ENCODE results near the gene WASF2.

The WASF2 gene

DNA sequence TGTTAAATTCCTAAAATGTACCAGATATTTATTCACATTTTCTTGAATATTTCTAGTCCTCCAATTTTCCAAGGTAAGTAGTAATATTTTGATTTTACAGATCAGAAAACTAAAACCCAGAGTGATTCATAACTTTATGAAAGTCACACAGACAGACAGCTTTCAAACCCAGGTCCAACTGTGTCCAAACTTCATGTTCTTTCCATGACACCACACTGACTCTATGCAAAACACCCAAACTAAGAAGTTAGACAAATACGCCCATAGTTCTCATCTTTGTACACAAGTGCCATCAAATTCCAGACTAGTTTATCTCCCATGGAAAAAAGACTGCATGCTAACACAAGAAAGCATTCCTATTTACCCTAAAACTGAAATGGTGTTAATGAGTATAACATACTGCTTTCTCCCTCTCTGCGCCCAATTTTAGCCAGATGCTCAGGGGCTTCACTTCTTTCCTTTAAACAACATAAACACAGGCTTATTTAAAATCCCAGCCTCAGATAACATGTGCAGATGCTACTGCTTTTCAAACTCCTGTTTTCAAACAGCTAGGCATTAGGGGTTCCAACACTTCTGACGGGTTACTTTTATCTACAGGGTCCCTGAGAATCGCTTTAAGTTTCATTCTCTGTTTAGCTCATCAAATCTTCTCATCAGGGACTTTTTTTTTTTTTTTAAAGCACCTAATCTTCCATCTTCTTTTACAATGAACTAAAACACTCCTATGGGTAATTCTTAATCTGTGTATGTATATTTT, 44.6 kb downstream of the WASF2 start:
- no peak for TF ChIP-seq CEBPB (IDR thresholded peaks at IDR 0.05)

DNA sequence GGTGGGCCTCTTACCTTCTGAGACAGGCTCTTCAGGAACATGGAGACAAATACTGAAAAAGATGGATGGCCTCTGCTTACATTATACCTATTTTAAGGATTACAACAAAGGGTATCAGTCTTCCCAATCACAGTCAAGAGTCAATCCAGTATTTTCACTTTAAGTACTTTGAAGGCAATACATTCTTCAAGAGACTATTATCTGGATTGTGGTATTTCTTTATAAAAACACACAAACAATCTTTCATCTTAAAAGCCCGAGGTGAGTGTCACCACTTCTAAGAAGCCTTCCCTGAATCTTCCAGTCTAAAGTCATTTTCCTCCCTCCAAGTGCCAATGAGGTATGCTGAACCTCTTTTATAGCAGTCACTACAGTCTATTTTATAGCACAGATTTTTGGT, 45.3 kb downstream of the WASF2 start:
- TF ChIP-seq FOXM1 (IDR thresholded peaks at IDR 0.05; ENCODE audit: borderline replicate concordance, low read depth) (no peak), TAF1 (IDR thresholded peaks at IDR 0.05; ENCODE audit: low read depth) (no peak), RAD21 (IDR thresholded peaks at IDR 0.05; ENCODE audit: low read depth) (no peak), TCF12 (IDR thresholded peaks at IDR 0.05; ENCODE audit: low read depth) (no peak), ZBTB7A (IDR thresholded peaks at IDR 0.05; ENCODE audit: low read depth) (no peak), YY1 (IDR thresholded peaks at IDR 0.05; ENCODE audit: low read depth) (no peak), TEAD4 (IDR thresholded peaks at IDR 0.05) (no peak), CEBPB (IDR thresholded peaks at IDR 0.05) (no peak), EGR1 (IDR thresholded peaks at IDR 0.05) (no peak), CREB1 (IDR thresholded peaks at IDR 0.05; ENCODE audit: low read depth) (no peak), NFIC (IDR thresholded peaks at IDR 0.05) (no peak)
- TF ChIP-seq, protein P1, sequence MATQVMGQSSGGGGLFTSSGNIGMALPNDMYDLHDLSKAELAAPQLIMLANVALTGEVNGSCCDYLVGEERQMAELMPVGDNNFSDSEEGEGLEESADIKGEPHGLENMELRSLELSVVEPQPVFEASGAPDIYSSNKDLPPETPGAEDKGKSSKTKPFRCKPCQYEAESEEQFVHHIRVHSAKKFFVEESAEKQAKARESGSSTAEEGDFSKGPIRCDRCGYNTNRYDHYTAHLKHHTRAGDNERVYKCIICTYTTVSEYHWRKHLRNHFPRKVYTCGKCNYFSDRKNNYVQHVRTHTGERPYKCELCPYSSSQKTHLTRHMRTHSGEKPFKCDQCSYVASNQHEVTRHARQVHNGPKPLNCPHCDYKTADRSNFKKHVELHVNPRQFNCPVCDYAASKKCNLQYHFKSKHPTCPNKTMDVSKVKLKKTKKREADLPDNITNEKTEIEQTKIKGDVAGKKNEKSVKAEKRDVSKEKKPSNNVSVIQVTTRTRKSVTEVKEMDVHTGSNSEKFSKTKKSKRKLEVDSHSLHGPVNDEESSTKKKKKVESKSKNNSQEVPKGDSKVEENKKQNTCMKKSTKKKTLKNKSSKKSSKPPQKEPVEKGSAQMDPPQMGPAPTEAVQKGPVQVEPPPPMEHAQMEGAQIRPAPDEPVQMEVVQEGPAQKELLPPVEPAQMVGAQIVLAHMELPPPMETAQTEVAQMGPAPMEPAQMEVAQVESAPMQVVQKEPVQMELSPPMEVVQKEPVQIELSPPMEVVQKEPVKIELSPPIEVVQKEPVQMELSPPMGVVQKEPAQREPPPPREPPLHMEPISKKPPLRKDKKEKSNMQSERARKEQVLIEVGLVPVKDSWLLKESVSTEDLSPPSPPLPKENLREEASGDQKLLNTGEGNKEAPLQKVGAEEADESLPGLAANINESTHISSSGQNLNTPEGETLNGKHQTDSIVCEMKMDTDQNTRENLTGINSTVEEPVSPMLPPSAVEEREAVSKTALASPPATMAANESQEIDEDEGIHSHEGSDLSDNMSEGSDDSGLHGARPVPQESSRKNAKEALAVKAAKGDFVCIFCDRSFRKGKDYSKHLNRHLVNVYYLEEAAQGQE (IDR thresholded peaks at IDR 0.05; ENCODE audit: low read depth) = no peak
- TF ChIP-seq, protein P2, sequence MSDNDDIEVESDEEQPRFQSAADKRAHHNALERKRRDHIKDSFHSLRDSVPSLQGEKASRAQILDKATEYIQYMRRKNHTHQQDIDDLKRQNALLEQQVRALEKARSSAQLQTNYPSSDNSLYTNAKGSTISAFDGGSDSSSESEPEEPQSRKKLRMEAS (IDR thresholded peaks at IDR 0.05) = no peak

DNA sequence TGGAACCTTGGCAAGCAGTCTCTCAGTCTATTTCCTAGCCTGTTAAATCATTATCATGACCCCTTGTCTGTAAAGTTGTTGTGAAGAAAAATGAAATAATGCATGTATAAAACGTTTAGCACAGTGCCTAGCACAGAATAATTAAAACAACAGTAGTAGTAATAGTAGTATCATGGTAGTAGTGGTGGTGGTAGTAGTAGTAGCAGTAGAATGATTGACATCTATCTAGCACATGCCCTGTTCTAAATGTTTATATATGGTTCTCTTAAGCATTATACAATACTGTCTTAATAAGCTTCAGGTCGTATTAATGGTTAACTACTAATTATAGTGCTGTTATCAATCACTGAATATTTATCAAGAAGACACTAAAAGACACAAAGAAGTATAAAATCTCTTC, 50.8 kb downstream of the WASF2 start:
- no peak for TF ChIP-seq CREB1 (IDR thresholded peaks at IDR 0.05; ENCODE audit: low read depth)
- no peak for TF ChIP-seq TAF1 (IDR thresholded peaks at IDR 0.05; ENCODE audit: low read depth)
- TF ChIP-seq, protein P3, sequence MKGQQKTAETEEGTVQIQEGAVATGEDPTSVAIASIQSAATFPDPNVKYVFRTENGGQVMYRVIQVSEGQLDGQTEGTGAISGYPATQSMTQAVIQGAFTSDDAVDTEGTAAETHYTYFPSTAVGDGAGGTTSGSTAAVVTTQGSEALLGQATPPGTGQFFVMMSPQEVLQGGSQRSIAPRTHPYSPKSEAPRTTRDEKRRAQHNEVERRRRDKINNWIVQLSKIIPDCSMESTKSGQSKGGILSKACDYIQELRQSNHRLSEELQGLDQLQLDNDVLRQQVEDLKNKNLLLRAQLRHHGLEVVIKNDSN (IDR thresholded peaks at IDR 0.05) = no peak
- no peak for TF ChIP-seq ZBTB7A (IDR thresholded peaks at IDR 0.05; ENCODE audit: low read depth)
- TF ChIP-seq TCF12 (IDR thresholded peaks at IDR 0.05; ENCODE audit: low read depth) = no peak
- no peak for TF ChIP-seq EP300 (IDR thresholded peaks at IDR 0.05; ENCODE audit: borderline replicate concordance)
- no peak for TF ChIP-seq YY1 (IDR thresholded peaks at IDR 0.05; ENCODE audit: low read depth)
- no peak for TF ChIP-seq CEBPB (IDR thresholded peaks at IDR 0.05)
- TF ChIP-seq, protein P2 (IDR thresholded peaks at IDR 0.05) = no peak
- TF ChIP-seq EGR1 (IDR thresholded peaks at IDR 0.05) = no peak
- no peak for TF ChIP-seq TEAD4 (IDR thresholded peaks at IDR 0.05)
- TF ChIP-seq FOXM1 (IDR thresholded peaks at IDR 0.05; ENCODE audit: borderline replicate concordance, low read depth) = no peak
- TF ChIP-seq, protein P1 (IDR thresholded peaks at IDR 0.05; ENCODE audit: low read depth) = no peak
- TF ChIP-seq RAD21 (IDR thresholded peaks at IDR 0.05; ENCODE audit: low read depth) = no peak
- TF ChIP-seq NFIC (IDR thresholded peaks at IDR 0.05) = no peak

DNA sequence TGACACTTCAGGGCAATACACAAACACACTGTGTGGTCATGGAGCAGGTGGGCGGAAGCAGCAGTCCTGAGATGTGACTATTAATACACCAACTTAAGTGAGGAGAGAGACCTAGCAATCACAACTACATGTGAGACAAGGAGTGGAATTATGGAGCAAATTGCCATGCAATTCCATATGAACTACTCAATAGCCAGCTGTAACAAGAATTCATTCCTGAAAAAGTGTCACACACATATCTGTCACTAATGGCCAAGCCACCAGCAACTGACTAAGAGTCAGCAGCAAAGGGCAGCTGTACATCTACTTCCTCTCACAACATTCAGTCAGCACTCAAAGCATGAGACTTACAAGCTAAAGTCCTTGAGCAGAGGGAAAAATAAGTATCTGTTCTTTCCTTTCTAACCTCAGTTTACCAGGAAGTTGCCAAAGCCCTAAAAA, 51.3 kb downstream of the WASF2 start:
- no peak for TF ChIP-seq ZBTB7A (IDR thresholded peaks at IDR 0.05; ENCODE audit: low read depth)
- TF ChIP-seq TEAD4 (IDR thresholded peaks at IDR 0.05) = no peak
- TF ChIP-seq TAF1 (IDR thresholded peaks at IDR 0.05; ENCODE audit: low read depth) = no peak
- no peak for TF ChIP-seq TCF12 (IDR thresholded peaks at IDR 0.05; ENCODE audit: low read depth)
- TF ChIP-seq, protein P3 (IDR thresholded peaks at IDR 0.05) = no peak
- TF ChIP-seq CEBPB (IDR thresholded peaks at IDR 0.05) = no peak
- no peak for TF ChIP-seq EP300 (IDR thresholded peaks at IDR 0.05; ENCODE audit: borderline replicate concordance)
- no peak for TF ChIP-seq CREB1 (IDR thresholded peaks at IDR 0.05; ENCODE audit: low read depth)
- TF ChIP-seq, protein P1 (IDR thresholded peaks at IDR 0.05; ENCODE audit: low read depth) = no peak
- no peak for TF ChIP-seq YY1 (IDR thresholded peaks at IDR 0.05; ENCODE audit: low read depth)

Data from Ishikawa (cell line).